Vagina (tissue), 2 donors: ENCODE data around the gene ZCCHC4. TPM values are rescaled to one million over a fixed set of nuclear protein-coding genes. Genes with fewer than 3 reads are reported as not detected.

Experiments used
- DNase-seq, 2 donors: peaks; one replicate each; pipeline ENCODE4 v3.0.0-alpha.2; 2017; ENCODE audit errors: extremely low spot score in 2 of 2
- H3K27ac ChIP-seq: fragments of 200-600 bp; sonication (generic); one replicate; pipeline ENCODE4 v1.5.1; 2019
- H3K27me3 ChIP-seq: fragments of 200-600 bp; sonication (generic); one replicate; pipeline ENCODE4 v1.5.1; 2019
- H3K36me3 ChIP-seq, 2 donors: fragments of 200-600 bp; sonication (generic); one replicate each; pipeline ENCODE4 v1.5.1; 2017 to 2019
- H3K4me1 ChIP-seq: fragments of 200-600 bp; sonication (generic); one replicate; pipeline ENCODE4 v1.5.1; 2019
- H3K4me3 ChIP-seq, 2 donors: fragments of 200-600 bp; sonication (generic); 1 replicate in 1 of 2; 2 replicates in 1 of 2; pipeline ENCODE4 v1.5.1; 2016 to 2019
- H3K9me3 ChIP-seq: fragments of 200-600 bp; sonication (generic); one replicate; pipeline ENCODE4 v1.5.1; 2019
- POLR2A ChIP-seq, 2 donors: fragments of 450-650 bp; IDR thresholded peaks; one replicate each; pipeline ENCODE4 v1.6.1; 2017; ENCODE audit warnings: antibody characterized with exemption in 2 of 2, mild to moderate bottlenecking in 2 of 2, moderate library complexity in 2 of 2
- POLR2AphosphoS5 ChIP-seq, 2 donors: sonication (generic); formaldehyde crosslinking; IDR thresholded peaks; one replicate each; pipeline ENCODE4 v1.9.0; 2017; ENCODE audit warnings: antibody characterized with exemption in 2 of 2, mild to moderate bottlenecking in 2 of 2, low read depth in 1 of 2; ENCODE audit not compliant: insufficient read depth in 1 of 2
- intact Hi-C: fragments of 100-400 bp; cut with DNase I; formaldehyde crosslinking; loops from one replicate; pipeline ENCODE4 v1.15.1; 2023
- total RNA-seq: library from RNA; depleted of rRNA; stranded (reverse); fragments of >200 nt; gene quantifications from one replicate; pipeline ENCODE4 v1.2.3, GENCODE V29; 2016
- TF ChIP-seq, protein P1 (sequence below), 3 experiments: fragments of 450-650 bp in 2 of 3; fragments of 200-600 bp in 1 of 3; sonication (generic) in 1 of 3; IDR thresholded peaks; one replicate each; pipeline ENCODE4 v1.5.1; 2017 to 2019; ENCODE audit warnings: antibody characterized with exemption in 3 of 3, mild to moderate bottlenecking in 2 of 3, moderate library complexity in 2 of 3

ZCCHC4 gene, protein sequence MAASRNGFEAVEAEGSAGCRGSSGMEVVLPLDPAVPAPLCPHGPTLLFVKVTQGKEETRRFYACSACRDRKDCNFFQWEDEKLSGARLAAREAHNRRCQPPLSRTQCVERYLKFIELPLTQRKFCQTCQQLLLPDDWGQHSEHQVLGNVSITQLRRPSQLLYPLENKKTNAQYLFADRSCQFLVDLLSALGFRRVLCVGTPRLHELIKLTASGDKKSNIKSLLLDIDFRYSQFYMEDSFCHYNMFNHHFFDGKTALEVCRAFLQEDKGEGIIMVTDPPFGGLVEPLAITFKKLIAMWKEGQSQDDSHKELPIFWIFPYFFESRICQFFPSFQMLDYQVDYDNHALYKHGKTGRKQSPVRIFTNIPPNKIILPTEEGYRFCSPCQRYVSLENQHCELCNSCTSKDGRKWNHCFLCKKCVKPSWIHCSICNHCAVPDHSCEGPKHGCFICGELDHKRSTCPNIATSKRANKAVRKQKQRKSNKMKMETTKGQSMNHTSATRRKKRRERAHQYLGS
- 14.2 TPM for total RNA-seq

DNA sequence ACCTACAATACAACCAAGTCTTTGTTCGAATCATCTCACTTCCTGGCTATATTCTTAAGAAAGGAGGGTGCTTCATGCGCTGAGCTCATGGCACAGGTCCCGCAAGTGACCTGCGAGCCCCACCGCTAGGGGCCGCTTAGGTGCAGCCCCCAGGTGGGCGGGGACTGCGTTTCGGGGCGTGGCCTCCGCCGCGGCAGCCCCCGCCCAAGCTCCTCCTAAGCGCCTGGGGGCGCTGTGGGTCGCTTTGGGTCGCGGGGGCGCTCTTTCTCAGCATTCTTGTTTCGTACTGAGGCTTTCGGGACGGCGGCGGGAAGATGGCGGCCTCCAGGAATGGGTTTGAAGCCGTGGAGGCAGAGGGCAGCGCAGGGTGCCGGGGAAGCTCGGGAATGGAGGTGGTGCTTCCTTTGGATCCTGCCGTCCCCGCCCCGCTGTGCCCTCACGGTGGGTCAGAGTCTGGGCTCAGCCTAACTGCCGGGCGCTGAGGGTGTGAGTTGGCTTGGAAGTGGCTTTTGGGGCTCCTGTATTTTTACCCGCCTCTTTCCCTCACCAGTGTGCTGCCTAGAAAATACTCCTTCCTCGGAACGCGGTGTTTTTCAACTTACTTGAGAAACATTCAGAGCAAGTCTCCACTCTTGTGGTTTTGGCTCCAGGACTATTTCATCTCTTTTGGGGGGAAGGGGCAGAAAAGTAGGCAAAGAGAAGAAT, at the start of gene ZCCHC4:
TSS of gene ZCCHC4 (plus strand) at position 279 of the 705 bp plus-strand sequence. CDS start at position 315, 36 bp downstream.
- Histone ChIP-seq H3K4me3 (peak within 1 kb of the TSS; percentile 52 to 64), H3K9me3 (no peaks in the 10 kb centered on the region), H3K36me3 (peaks cover 0 to 12% of the 10 kb centered on the region in 2 donors), H3K27ac (peak within 1 kb of the TSS; percentile 72), H3K4me1 (peaks cover 14% of the 10 kb centered on the region), H3K27me3 (no peaks in the 10 kb centered on the region)
- no peak for DNase-seq
- TF ChIP-seq POLR2AphosphoS5 (IDR thresholded peaks at IDR 0.05; ENCODE audit: insufficient read depth in 1 of 2, low read depth in 1 of 2) (peak; percentile 78 to 97), POLR2A (IDR thresholded peaks at IDR 0.05) (no peak)
- TF ChIP-seq, protein P1, sequence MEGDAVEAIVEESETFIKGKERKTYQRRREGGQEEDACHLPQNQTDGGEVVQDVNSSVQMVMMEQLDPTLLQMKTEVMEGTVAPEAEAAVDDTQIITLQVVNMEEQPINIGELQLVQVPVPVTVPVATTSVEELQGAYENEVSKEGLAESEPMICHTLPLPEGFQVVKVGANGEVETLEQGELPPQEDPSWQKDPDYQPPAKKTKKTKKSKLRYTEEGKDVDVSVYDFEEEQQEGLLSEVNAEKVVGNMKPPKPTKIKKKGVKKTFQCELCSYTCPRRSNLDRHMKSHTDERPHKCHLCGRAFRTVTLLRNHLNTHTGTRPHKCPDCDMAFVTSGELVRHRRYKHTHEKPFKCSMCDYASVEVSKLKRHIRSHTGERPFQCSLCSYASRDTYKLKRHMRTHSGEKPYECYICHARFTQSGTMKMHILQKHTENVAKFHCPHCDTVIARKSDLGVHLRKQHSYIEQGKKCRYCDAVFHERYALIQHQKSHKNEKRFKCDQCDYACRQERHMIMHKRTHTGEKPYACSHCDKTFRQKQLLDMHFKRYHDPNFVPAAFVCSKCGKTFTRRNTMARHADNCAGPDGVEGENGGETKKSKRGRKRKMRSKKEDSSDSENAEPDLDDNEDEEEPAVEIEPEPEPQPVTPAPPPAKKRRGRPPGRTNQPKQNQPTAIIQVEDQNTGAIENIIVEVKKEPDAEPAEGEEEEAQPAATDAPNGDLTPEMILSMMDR (IDR thresholded peaks at IDR 0.05) = peak; percentile 37 to 91 (median 87)
- intact Hi-C loops = no loop called here

DNA sequence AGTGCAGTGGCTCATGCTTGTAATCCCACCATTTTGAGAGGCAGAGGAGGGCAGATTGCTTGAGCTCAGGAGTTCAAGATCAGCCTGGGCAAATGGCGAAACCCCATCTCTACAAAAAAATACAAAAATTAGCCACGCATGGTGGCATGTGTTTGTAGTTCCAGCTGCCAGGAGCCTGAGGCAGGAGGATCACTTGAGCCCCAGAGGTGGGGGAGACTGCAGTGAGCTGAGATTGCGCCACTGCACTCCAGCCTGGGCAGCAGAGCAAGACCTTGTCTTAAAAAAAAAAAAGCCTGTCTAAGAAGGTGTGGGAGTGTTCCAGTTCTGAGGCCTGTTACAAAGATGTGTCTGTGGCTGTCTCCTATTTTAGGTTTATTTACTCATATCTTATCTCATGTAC, 40.7 kb upstream of the ZCCHC4 start:
- Histone ChIP-seq H3K27ac (no peak overlapping the region), H3K36me3 (no peaks in the 10 kb centered on the region), H3K4me3 (no peak overlapping the region), H3K9me3 (no peaks in the 10 kb centered on the region), H3K4me1 (no peaks in the 10 kb centered on the region), H3K27me3 (no peaks in the 10 kb centered on the region)
- DNase-seq = no peak
- intact Hi-C loops = no loop called here
- no peak for TF ChIP-seq POLR2AphosphoS5 (IDR thresholded peaks at IDR 0.05; ENCODE audit: insufficient read depth in 1 of 2, low read depth in 1 of 2)
- TF ChIP-seq, protein P1 (IDR thresholded peaks at IDR 0.05) = no peak
- TF ChIP-seq POLR2A (IDR thresholded peaks at IDR 0.05) = no peak

DNA sequence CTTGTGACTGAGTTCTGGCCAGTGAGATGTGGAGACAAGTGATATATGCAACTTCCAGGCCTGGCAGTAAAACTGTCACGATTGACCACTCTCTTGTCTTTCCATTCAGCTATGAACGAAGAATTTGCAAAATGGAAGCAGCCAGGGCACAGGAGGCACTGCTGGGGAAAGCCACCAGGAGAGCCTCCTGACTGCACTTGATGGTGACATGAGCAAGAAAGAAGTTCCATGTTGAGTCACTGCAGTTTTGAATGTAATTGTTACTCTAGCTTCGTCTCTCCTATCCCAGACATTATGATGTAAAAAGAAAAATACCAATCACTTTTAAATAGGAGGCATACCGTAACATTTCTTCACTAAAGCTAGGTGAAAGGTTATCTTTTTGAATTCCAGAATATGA, 32.4 kb upstream of the ZCCHC4 start:
- no peak for DNase-seq
- intact Hi-C loops = no loop called here
- Histone ChIP-seq H3K27me3 (no peaks in the 10 kb centered on the region), H3K36me3 (peaks cover 0 to 7% of the 10 kb centered on the region in 2 donors), H3K27ac (no peak overlapping the region), H3K4me3 (no peak overlapping the region), H3K4me1 (no peaks in the 10 kb centered on the region), H3K9me3 (no peaks in the 10 kb centered on the region)
- no peak for TF ChIP-seq POLR2AphosphoS5 (IDR thresholded peaks at IDR 0.05; ENCODE audit: insufficient read depth in 1 of 2, low read depth in 1 of 2)
- no peak for TF ChIP-seq POLR2A (IDR thresholded peaks at IDR 0.05)
- TF ChIP-seq, protein P1 (IDR thresholded peaks at IDR 0.05) = no peak

DNA sequence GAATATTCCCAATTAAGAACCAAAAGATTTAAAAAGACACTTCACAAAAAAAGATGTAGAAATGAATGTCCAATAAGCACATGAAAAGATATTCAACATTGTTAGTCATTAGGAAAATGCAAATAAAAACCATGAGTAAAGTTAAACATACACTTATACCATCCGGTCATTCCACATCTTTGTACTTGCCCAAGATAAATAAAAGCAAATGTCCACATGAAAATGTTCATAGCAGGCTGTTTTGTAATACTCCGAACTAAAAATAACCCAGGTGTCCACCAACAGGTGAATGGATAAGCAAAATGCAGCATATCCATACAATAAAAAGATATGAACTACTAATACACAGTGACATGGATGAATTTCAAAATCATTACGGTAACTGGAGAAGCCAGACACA, 28.6 kb upstream of the ZCCHC4 start:
- DNase-seq = no peak
- no peaks in the 10 kb centered on the region for H3K9me3 ChIP-seq
- H3K4me3 ChIP-seq = no peak overlapping the region
- H3K36me3 ChIP-seq = peaks cover 0 to 7% of the 10 kb centered on the region in 2 donors
- intact Hi-C loops = no loop called here
- no peak for TF ChIP-seq POLR2A (IDR thresholded peaks at IDR 0.05)
- TF ChIP-seq, protein P1 (IDR thresholded peaks at IDR 0.05) = no peak
- TF ChIP-seq POLR2AphosphoS5 (IDR thresholded peaks at IDR 0.05; ENCODE audit: insufficient read depth in 1 of 2, low read depth in 1 of 2) = no peak
- H3K27me3 ChIP-seq = no peaks in the 10 kb centered on the region
- no peak overlapping the region for H3K27ac ChIP-seq
- no peaks in the 10 kb centered on the region for H3K4me1 ChIP-seq
